Natural killer cell treated with Interleukin-12 subunit alpha and Interleukin-12 subunit beta and Interleukin-15 and Interleukin-18, amount 100 ng/mL, for 72 hours (primary cell): ENCODE results near the gene DPF3. TPM values are rescaled to one million over a fixed set of nuclear protein-coding genes. Genes with fewer than 3 reads are reported as not detected.

Experiments
- ATAC-seq, 2 donors: fragments of 150-1000 bp; cut with Tn5 transposase in 1 of 2; sonication (Bioruptor Pico), chemical (Tn5 transposase) in 1 of 2; 2 replicates each; pipeline ENCODE4 v1.10.0; 2021
- DNase-seq: peaks from one replicate; pipeline ENCODE4 v3.0.0; 2022; ENCODE audit warnings: low spot score
- H3K27ac Mint-ChIP-seq, 2 donors: 1 replicate in 1 of 2; 2 replicates in 1 of 2; pipeline ENCODE4 v1.8.0; 2022; ENCODE audit warnings: mixed read lengths in 2 of 2, mild to moderate bottlenecking in 1 of 2, moderate library complexity in 1 of 2
- H3K27me3 Mint-ChIP-seq, 2 donors: 1 replicate in 1 of 2; 2 replicates in 1 of 2; pipeline ENCODE4 v1.8.0; 2022; ENCODE audit warnings: mixed read lengths in 2 of 2
- H3K36me3 Mint-ChIP-seq: one replicate; pipeline ENCODE4 v1.8.0; 2022; ENCODE audit warnings: mixed read lengths
- H3K4me1 Mint-ChIP-seq, 2 donors: 1 replicate in 1 of 2; 2 replicates in 1 of 2; pipeline ENCODE4 v1.8.0; 2022; ENCODE audit warnings: low read depth in 2 of 2, mixed read lengths in 2 of 2, mild to moderate bottlenecking in 1 of 2
- H3K4me3 Mint-ChIP-seq: one replicate; pipeline ENCODE4 v1.8.0; 2022; ENCODE audit warnings: mixed read lengths
- H3K9me3 Mint-ChIP-seq: 2 replicates; pipeline ENCODE4 v1.8.0; 2022; ENCODE audit warnings: mixed read lengths
- total RNA-seq, 2 donors: library from RNA; stranded (reverse); gene quantifications; one replicate each; pipeline ENCODE4 v1.2.3, GENCODE V29; 2022

DPF3 gene
- total RNA-seq, 2 donors from 2014 or later, result 11.8 to 13.2 TPM

- ATAC-seq, result peak; percentile 74 to 75
- no peaks in the 10 kb centered on the region for H3K9me3 Mint-ChIP-seq
- H3K36me3 Mint-ChIP-seq, result no peaks in the 10 kb centered on the region
- H3K4me3 Mint-ChIP-seq, result no peak overlapping the region
- peaks cover 0 to 2% of the 10 kb centered on the region in 2 donors for H3K27me3 Mint-ChIP-seq
- H3K27ac Mint-ChIP-seq, result peak overlapping the region in 1 of 2 donors; percentile 22
- no peak for DNase-seq
- H3K4me1 Mint-ChIP-seq, result peaks cover 8 to 17% of the 10 kb centered on the region in 2 donors
Observed at GRCh38 chr14:72699443-72699842, 194.5 kb downstream of the DPF3 start.

- Mint-ChIP-seq H3K4me3 (no peak overlapping the region), H3K27ac (no peak overlapping the region), H3K36me3 (no peaks in the 10 kb centered on the region), H3K9me3 (no peaks in the 10 kb centered on the region), H3K4me1 (peaks cover 7 to 9% of the 10 kb centered on the region in 2 donors), H3K27me3 (no peaks in the 10 kb centered on the region)
- ATAC-seq (no peak), DNase-seq (no peak)
Observed at GRCh38 chr14:72692696-72693095, 201.2 kb downstream of the DPF3 start.

GRCh38 chr14:72690324-72690723, 203.6 kb downstream of the DPF3 start:
- Mint-ChIP-seq H3K36me3 (no peaks in the 10 kb centered on the region), H3K27me3 (no peaks in the 10 kb centered on the region), H3K27ac (no peak overlapping the region), H3K9me3 (no peaks in the 10 kb centered on the region), H3K4me3 (no peak overlapping the region), H3K4me1 (peaks cover 4 to 7% of the 10 kb centered on the region in 2 donors)
- ATAC-seq (no peak), DNase-seq (no peak)

GRCh38 chr14:72688990-72689671, 204.8 kb downstream of the DPF3 start:
- no peak overlapping the region for H3K27ac Mint-ChIP-seq
- DNase-seq (no peak), ATAC-seq (no peak)
- peaks cover 4 to 7% of the 10 kb centered on the region in 2 donors for H3K4me1 Mint-ChIP-seq
- H3K9me3 Mint-ChIP-seq, result no peaks in the 10 kb centered on the region
- no peak overlapping the region for H3K4me3 Mint-ChIP-seq
- H3K27me3 Mint-ChIP-seq, result no peaks in the 10 kb centered on the region
- no peaks in the 10 kb centered on the region for H3K36me3 Mint-ChIP-seq

GRCh38 chr14:72686832-72687231, 207.1 kb downstream of the DPF3 start:
- no peaks in the 10 kb centered on the region for H3K9me3 Mint-ChIP-seq
- no peaks in the 10 kb centered on the region for H3K27me3 Mint-ChIP-seq
- no peak overlapping the region for H3K27ac Mint-ChIP-seq
- no peak for ATAC-seq
- H3K4me3 Mint-ChIP-seq, result no peak overlapping the region
- no peaks in the 10 kb centered on the region for H3K36me3 Mint-ChIP-seq
- DNase-seq, result no peak
- H3K4me1 Mint-ChIP-seq, result peaks cover 0 to 7% of the 10 kb centered on the region in 2 donors

GRCh38 chr14:72686101-72686500, 207.8 kb downstream of the DPF3 start:
- H3K27me3 Mint-ChIP-seq, result no peaks in the 10 kb centered on the region
- no peak overlapping the region for H3K4me3 Mint-ChIP-seq
- H3K27ac Mint-ChIP-seq, result no peak overlapping the region
- ATAC-seq (peak in 1 of 2 donors; percentile 52), DNase-seq (no peak)
- no peaks in the 10 kb centered on the region for H3K9me3 Mint-ChIP-seq
- peaks cover 0 to 7% of the 10 kb centered on the region in 2 donors for H3K4me1 Mint-ChIP-seq
- H3K36me3 Mint-ChIP-seq, result no peaks in the 10 kb centered on the region

GRCh38 chr14:72685456-72685855, 208.4 kb downstream of the DPF3 start:
- no peak overlapping the region for H3K27ac Mint-ChIP-seq
- no peaks in the 10 kb centered on the region for H3K36me3 Mint-ChIP-seq
- H3K9me3 Mint-ChIP-seq, result no peaks in the 10 kb centered on the region
- DNase-seq (no peak), ATAC-seq (no peak)
- H3K4me1 Mint-ChIP-seq, result peaks cover 0 to 5% of the 10 kb centered on the region in 2 donors
- no peaks in the 10 kb centered on the region for H3K27me3 Mint-ChIP-seq
- no peak overlapping the region for H3K4me3 Mint-ChIP-seq

GRCh38 chr14:72683787-72684186, 210.1 kb downstream of the DPF3 start:
- DNase-seq (no peak), ATAC-seq (no peak)
- H3K4me1 Mint-ChIP-seq, result peaks cover 0 to 3% of the 10 kb centered on the region in 2 donors
- no peaks in the 10 kb centered on the region for H3K9me3 Mint-ChIP-seq
- H3K4me3 Mint-ChIP-seq, result no peak overlapping the region
- H3K36me3 Mint-ChIP-seq, result no peaks in the 10 kb centered on the region
- peaks cover 0 to 2% of the 10 kb centered on the region in 2 donors for H3K27me3 Mint-ChIP-seq
- H3K27ac Mint-ChIP-seq, result no peak overlapping the region

GRCh38 chr14:72682188-72682587, 211.7 kb downstream of the DPF3 start:
- Mint-ChIP-seq H3K27ac (no peak overlapping the region), H3K4me3 (no peak overlapping the region), H3K36me3 (no peaks in the 10 kb centered on the region), H3K4me1 (no peaks in the 10 kb centered on the region), H3K27me3 (peaks cover 0 to 6% of the 10 kb centered on the region in 2 donors), H3K9me3 (no peaks in the 10 kb centered on the region)
- DNase-seq (no peak), ATAC-seq (no peak)

GRCh38 chr14:72680853-72681640, 212.9 kb downstream of the DPF3 start:
- Mint-ChIP-seq H3K4me3 (no peak overlapping the region), H3K27ac (no peak overlapping the region)

GRCh38 chr14:72679536-72680151, 214.3 kb downstream of the DPF3 start:
- Mint-ChIP-seq H3K4me1 (no peaks in the 10 kb centered on the region), H3K4me3 (no peak overlapping the region), H3K9me3 (no peaks in the 10 kb centered on the region), H3K36me3 (no peaks in the 10 kb centered on the region), H3K27me3 (peaks cover 0 to 6% of the 10 kb centered on the region in 2 donors), H3K27ac (no peak overlapping the region)
- no peak for DNase-seq
- no peak for ATAC-seq

More at GRCh38 chr14:72680853-72681640, 212.9 kb downstream of the DPF3 start:
- Mint-ChIP-seq H3K9me3 (no peaks in the 10 kb centered on the region), H3K36me3 (no peaks in the 10 kb centered on the region), H3K4me1 (no peaks in the 10 kb centered on the region), H3K27me3 (peaks cover 0 to 6% of the 10 kb centered on the region in 2 donors)
- DNase-seq, result no peak
- ATAC-seq, result no peak

- H3K27ac Mint-ChIP-seq, result no peak overlapping the region
- ATAC-seq (no peak), DNase-seq (no peak)
- H3K9me3 Mint-ChIP-seq, result no peaks in the 10 kb centered on the region
- no peak overlapping the region for H3K4me3 Mint-ChIP-seq
- H3K36me3 Mint-ChIP-seq, result no peaks in the 10 kb centered on the region
- no peaks in the 10 kb centered on the region for H3K4me1 Mint-ChIP-seq
- H3K27me3 Mint-ChIP-seq, result peaks cover 0 to 6% of the 10 kb centered on the region in 2 donors
Observed at GRCh38 chr14:72679141-72679535, 214.8 kb downstream of the DPF3 start.

GRCh38 chr14:72678356-72678755, 215.5 kb downstream of the DPF3 start:
- Mint-ChIP-seq H3K9me3 (no peaks in the 10 kb centered on the region), H3K4me1 (no peaks in the 10 kb centered on the region), H3K36me3 (peaks cover 6% of the 10 kb centered on the region), H3K4me3 (no peak overlapping the region), H3K27ac (no peak overlapping the region), H3K27me3 (peaks cover 3 to 6% of the 10 kb centered on the region in 2 donors)
- DNase-seq (no peak), ATAC-seq (no peak)

GRCh38 chr14:72677664-72678063, 216.2 kb downstream of the DPF3 start:
- Mint-ChIP-seq H3K27ac (no peak overlapping the region), H3K4me1 (no peaks in the 10 kb centered on the region), H3K9me3 (no peaks in the 10 kb centered on the region), H3K27me3 (peaks cover 3 to 6% of the 10 kb centered on the region in 2 donors), H3K36me3 (peaks cover 6% of the 10 kb centered on the region), H3K4me3 (no peak overlapping the region)
- no peak for ATAC-seq
- DNase-seq, result no peak
